HG02884 (cell line): ENCODE measurements around the gene GGT1.
"Not testable (repeated sequence)": the region's sequence is repeated elsewhere in the genome, so short reads cannot be mapped to it uniquely, and the experiment has no call there.

Experiments
- ATAC-seq: cut with Tn5 transposase; IDR thresholded peaks from one replicate; pipeline ENCODE4 v1.9.1; 2021; ENCODE audit warnings: mild to moderate bottlenecking, moderate library complexity; ENCODE audit not compliant: unreplicated experiment

The GGT1 gene

DNA sequence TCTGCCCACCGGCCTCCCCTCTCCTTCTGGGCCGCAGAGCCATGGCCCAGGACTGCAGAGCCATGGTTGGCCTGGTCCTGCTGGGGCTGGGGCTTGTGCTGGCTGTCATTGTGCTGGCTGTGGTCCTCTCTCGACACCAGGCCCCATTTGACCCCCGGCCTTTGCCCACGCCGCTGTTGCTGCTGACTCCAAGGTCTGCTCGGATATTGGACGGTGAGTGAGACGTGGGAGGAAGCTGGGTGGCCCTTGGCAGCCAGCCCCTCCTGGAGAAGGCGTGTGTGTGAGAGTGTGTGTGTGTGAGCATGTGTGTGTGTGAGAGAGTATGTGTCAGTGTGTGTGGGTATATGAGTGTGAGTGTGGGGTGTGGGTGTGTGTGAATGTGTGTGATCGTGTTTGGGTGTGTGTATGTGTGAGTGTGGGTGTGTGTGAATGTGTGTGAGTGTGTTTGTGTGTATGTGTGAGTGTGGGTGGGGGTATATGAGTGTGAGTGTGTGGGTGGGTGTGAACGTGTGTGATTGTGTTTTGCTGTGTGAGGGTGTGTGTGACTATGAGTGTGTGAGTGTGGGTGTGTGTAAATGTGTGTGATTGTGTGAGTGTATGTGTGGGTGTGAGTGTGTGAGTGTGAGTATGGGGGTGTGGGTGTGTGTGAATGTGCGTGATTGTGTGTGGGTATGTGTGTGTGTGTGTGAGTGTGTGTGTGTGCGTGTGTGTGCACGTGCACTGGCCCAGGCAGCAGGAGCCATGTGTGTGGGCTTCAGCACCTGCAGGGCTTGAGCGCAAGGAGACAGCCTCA lies 30.4 kb downstream of the GGT1 start:
- not testable (repeated sequence) for ATAC-seq

- ATAC-seq: not testable (repeated sequence)
Observed at GRCh38 chr22:24634776-24635389, 31.9 kb downstream of the GGT1 start.

- ATAC-seq: not testable (repeated sequence)
Observed at GRCh38 chr22:24636513-24636912, 33.5 kb downstream of the GGT1 start.

DNA sequence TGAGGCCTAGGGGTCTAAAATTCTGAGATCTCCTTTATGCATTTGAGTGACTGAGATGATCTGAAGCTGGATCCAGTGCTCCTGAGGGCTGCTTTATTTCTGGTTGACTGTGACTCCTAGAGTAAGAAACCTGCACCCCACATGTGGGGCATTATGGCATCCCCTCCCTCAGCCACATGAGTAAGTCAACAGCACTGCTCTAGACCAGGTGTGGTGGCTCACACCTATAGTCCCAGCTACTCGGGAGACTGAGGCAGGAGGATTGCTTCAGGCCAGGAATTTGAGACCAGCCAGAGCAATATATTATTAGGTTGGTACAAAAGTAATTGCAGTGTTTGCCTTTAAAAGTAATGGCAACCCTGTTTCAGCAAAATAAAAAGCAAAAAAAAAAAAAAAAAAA lies 39.3 kb downstream of the GGT1 start:
- ATAC-seq: not testable (repeated sequence)

DNA sequence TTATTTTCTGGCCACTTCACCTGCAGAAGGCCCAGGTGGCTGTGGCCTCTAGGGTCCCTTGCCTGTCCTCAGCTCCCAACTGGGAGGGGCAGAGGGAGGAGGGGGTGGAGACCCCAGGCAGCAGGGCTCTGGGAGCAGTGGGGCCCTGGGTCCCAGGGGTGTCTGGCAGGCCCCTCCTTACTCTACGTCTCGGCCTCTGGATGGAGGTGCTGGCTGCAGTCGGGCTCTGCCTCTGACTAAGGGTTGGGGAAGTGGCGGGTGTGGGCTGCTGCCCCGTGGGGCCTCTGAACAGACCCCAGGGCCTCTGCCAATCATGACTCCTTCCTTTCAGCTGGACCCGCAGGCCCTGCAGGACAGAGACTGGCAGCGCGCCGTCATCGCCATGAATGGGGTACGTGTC lies 41.4 kb downstream of the GGT1 start:
- not testable (repeated sequence) for ATAC-seq

DNA sequence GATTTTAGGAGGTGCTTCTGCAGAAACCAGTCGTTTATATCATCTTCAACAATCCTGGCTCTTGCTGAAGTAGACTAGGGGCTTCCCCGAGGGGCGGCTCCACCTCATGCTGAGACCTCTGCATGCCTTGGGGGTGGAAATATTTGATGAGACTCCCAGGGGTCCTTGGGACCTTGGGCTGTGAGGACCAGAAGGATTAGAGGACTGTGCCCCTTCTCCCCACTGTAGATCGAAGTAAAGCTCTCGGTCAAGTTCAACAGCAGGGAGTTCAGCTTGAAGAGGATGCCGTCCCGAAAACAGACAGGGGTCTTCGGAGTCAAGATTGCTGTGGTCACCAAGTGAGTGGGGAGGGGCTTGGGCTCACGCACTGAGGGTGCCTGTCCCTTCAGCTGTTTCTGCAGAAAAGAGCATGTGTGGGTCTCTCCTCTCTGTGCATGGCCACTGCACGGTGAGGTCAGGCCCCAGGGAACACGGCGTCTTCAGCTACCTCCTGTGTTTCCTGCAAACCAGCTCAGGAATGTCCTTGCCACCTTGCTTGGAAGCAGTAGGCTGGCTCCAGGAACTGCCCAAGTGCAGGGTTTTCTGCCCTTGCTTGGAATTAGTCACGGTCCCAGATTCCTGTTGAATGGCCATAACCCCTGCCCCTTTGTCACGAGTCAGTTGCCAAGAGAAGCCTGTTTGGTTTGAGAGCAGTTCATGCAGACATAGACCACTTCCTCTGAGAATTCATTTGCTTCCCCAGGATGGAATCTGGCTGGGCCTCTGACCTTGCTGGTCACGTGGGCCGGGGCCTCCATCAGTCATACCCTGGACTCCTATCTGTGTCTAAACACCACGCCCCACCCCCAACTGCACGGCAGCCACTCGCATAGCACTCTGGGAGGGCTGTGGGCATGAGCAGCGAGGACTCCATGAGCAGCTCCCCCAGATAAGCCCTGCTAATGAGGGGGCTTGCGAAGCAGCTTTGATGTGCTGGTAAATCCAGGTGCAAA lies 42.7 kb downstream of the GGT1 start:
- ATAC-seq: not testable (repeated sequence)

GRCh38 chr22:24646756-24647155 lies 43.8 kb downstream of the GGT1 start:
- not testable (repeated sequence) for ATAC-seq

DNA sequence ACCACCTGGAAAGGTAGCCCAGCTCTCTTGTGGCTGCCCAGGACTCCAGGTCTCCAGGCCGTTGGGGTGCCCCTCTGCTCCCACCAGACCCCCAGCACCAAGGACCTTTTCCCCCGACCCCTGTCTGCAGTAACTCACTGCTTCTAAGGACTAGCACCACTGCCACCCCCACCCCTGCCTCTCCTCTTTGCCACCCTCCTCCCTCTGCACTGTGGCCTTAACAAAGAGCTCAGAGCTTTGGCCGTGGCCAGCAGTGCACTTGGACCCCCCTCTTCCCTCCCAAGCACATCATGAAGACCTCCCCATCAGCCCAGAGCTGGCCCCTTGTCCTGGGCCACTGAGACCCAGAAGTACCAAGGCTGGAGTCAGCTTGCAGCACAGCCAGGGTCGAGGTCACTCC lies 46.4 kb downstream of the GGT1 start:
- ATAC-seq: not testable (repeated sequence)

DNA sequence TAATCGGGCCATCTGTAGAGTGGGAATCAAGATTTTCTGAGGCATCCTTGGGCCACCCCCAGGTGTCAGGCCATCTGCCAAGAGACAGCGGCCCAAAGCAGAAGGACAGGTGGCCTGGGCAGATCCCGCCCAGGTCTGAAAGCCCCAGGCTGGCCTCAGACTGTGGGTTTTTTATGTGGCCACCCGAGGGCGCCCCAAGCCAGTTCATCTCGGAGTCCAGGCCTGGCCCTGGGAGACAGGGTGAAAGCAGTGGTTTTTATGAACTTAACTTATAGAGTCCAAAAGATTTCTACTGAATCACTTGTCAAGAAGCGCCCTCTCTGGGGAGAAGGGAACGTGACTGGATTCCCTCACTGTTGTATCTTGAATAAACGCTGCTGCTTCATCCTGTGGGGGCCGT lies 47.9 kb downstream of the GGT1 start:
- ATAC-seq: not testable (repeated sequence)

DNA sequence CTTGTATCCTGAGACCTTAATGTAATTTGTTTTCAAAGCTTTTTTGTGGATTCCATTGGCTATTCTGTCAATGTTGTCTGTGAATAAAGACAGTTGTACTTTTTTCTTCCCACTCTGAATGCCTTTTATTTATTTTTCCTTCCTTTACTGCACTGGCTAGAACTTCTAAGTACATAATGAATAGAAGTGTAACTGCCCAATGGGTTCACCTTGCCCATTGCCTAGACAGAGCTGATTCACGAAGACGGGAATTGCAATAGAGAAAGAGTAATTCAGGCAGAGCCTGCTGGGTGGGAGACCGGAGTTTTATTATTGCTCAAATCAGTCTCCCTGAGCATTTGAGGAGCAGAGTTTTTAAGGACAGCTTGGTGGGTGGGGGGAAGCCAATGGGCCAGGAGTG lies 62.4 kb downstream of the GGT1 start:
- ATAC-seq: not testable (repeated sequence)

DNA sequence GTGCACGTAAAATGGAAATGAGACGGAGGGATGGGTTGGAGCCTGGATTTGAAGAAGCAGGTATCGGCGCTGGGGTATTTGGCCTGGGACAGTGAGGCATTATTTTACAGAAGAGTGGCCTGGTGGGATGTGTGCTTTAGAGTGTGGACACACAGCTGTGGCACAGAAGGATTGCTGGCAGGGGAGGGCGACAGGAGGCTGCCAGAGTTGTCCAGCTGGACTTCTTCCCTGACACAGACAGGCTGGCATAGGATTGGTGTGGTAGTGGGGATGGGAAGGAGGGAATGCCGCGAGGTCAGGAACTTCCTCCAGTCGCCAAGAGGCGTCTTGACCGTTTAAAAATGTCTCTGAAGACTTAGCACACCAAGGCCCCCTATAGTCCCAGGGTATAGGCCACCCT lies 64.9 kb downstream of the GGT1 start:
- ATAC-seq: not testable (repeated sequence)

- not testable (repeated sequence) for ATAC-seq
Observed at GRCh38 chr22:24672532-24672931, 69.5 kb downstream of the GGT1 start.
